ENCODE results near the gene NRP1.

DNA sequence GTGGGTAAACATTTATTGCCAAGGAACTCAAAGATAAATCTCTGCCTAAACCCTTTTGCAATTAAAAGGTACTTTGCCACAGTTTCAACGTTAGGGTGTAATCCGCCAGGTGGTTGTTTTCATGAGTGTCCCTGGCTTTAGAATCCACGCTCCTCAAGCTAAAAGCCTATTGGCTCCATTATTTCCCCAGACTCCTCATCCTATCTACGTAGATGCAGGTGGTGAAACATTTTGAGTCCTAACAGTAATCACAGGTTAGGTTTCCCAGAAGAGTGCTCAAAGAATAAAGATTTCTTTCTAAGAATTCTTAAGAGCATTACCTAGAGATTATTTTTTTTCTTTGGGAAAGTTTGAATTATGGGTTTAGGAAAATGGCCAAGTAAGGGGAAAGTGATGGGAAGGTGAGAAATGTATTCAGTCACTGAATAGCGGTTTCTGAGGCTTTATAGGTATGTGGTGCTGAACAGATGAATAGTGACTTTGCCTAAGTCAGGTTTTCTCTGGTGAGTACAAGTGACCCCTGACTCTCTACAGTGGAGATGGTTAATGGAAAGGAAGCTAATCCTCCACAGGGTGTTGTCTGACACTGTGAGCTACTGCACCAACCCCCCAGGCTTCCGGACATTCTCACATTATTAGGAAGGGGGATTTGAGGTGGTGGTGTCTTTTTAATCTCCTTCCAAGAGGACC lies 60.2 kb downstream of the NRP1 start:
- TF ChIP-seq, protein P1, sequence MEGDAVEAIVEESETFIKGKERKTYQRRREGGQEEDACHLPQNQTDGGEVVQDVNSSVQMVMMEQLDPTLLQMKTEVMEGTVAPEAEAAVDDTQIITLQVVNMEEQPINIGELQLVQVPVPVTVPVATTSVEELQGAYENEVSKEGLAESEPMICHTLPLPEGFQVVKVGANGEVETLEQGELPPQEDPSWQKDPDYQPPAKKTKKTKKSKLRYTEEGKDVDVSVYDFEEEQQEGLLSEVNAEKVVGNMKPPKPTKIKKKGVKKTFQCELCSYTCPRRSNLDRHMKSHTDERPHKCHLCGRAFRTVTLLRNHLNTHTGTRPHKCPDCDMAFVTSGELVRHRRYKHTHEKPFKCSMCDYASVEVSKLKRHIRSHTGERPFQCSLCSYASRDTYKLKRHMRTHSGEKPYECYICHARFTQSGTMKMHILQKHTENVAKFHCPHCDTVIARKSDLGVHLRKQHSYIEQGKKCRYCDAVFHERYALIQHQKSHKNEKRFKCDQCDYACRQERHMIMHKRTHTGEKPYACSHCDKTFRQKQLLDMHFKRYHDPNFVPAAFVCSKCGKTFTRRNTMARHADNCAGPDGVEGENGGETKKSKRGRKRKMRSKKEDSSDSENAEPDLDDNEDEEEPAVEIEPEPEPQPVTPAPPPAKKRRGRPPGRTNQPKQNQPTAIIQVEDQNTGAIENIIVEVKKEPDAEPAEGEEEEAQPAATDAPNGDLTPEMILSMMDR (IDR thresholded peaks at IDR 0.05 in 4 of 5, conservative IDR thresholded peaks at IDR 0.05 in 1 of 5) = no peak
- TF ChIP-seq POLR2A (IDR thresholded peaks at IDR 0.05) = no peak
